ENCODE results near the gene RAD54L. TPM values are rescaled to one million over a fixed set of nuclear protein-coding genes. Genes with fewer than 3 reads are reported as not detected.
"Not testable (repeated sequence)": the region's sequence is repeated elsewhere in the genome, so short reads cannot be mapped to it uniquely, and the experiment has no call there.

The RAD54L gene
- total RNA-seq, 2 donors from 2014 or later: 33.1 to 34.9 TPM

GRCh38 chr1:46219551-46220520 lies 27.7 kb upstream of the RAD54L start:
- no peak overlapping the region for H3K4me3 Mint-ChIP-seq
- H3K9me3 Mint-ChIP-seq: no peaks in the 10 kb centered on the region
- H3K27me3 Mint-ChIP-seq (ENCODE audit: low read depth): peaks cover 6% of the 10 kb centered on the region
- H3K4me1 Mint-ChIP-seq (ENCODE audit: low read depth): no peaks in the 10 kb centered on the region
- no peaks in the 10 kb centered on the region for H3K36me3 Mint-ChIP-seq (ENCODE audit: insufficient read depth in 2 of 2)
- DNase-seq (no peak), ATAC-seq (replicated peaks in 1 of 2) (no peak)
- no peak overlapping the region for H3K27ac Mint-ChIP-seq

- Mint-ChIP-seq H3K36me3 (ENCODE audit: insufficient read depth in 2 of 2) (no peaks in the 10 kb centered on the region), H3K9me3 (no peaks in the 10 kb centered on the region), H3K4me1 (ENCODE audit: low read depth) (no peaks in the 10 kb centered on the region), H3K27me3 (ENCODE audit: low read depth) (peaks cover 6% of the 10 kb centered on the region), H3K4me3 (no peak overlapping the region), H3K27ac (no peak overlapping the region)
- DNase-seq: no peak
- no peak for ATAC-seq (replicated peaks in 1 of 2)
These were observed 26.8 kb upstream of the RAD54L start for GRCh38 chr1:46220808-46221207.

GRCh38 chr1:46221749-46222148 lies 25.8 kb upstream of the RAD54L start:
- no peaks in the 10 kb centered on the region for H3K9me3 Mint-ChIP-seq
- no peaks in the 10 kb centered on the region for H3K36me3 Mint-ChIP-seq (ENCODE audit: insufficient read depth in 2 of 2)
- DNase-seq (no peak), ATAC-seq (replicated peaks in 1 of 2) (no peak)
- H3K4me3 Mint-ChIP-seq: no peak overlapping the region
- H3K27ac Mint-ChIP-seq: no peak overlapping the region
- H3K4me1 Mint-ChIP-seq (ENCODE audit: low read depth): no peaks in the 10 kb centered on the region
- H3K27me3 Mint-ChIP-seq (ENCODE audit: low read depth): peaks cover 5% of the 10 kb centered on the region

GRCh38 chr1:46223055-46223454 lies 24.5 kb upstream of the RAD54L start:
- DNase-seq; H3K27ac Mint-ChIP-seq; H3K4me1 Mint-ChIP-seq (ENCODE audit: low read depth); H3K27me3 Mint-ChIP-seq (ENCODE audit: low read depth); H3K9me3 Mint-ChIP-seq; H3K36me3 Mint-ChIP-seq (ENCODE audit: insufficient read depth in 2 of 2); H3K4me3 Mint-ChIP-seq: not testable (repeated sequence)
- peak in 1 of 2 donors; percentile 12 for ATAC-seq (replicated peaks in 1 of 2)

- Mint-ChIP-seq H3K36me3 (ENCODE audit: insufficient read depth in 2 of 2) (no peaks in the 10 kb centered on the region), H3K4me3 (no peak overlapping the region), H3K9me3 (no peaks in the 10 kb centered on the region), H3K27ac (no peak overlapping the region), H3K27me3 (ENCODE audit: low read depth) (no peaks in the 10 kb centered on the region), H3K4me1 (ENCODE audit: low read depth) (no peaks in the 10 kb centered on the region)
- peak; percentile 60 to 63 for DNase-seq
- peak; percentile 95 to 96 for ATAC-seq (replicated peaks in 1 of 2)
These were observed 24.1 kb upstream of the RAD54L start for GRCh38 chr1:46223472-46223943.

GRCh38 chr1:46224966-46225365 lies 22.6 kb upstream of the RAD54L start:
- Mint-ChIP-seq H3K27ac (no peak overlapping the region), H3K27me3 (ENCODE audit: low read depth) (no peaks in the 10 kb centered on the region), H3K36me3 (ENCODE audit: insufficient read depth in 2 of 2) (no peaks in the 10 kb centered on the region), H3K4me3 (no peak overlapping the region), H3K9me3 (no peaks in the 10 kb centered on the region), H3K4me1 (ENCODE audit: low read depth) (peaks cover 5% of the 10 kb centered on the region)
- ATAC-seq (replicated peaks in 1 of 2) (no peak), DNase-seq (no peak)

- not testable (repeated sequence) for ATAC-seq (replicated peaks in 1 of 2)
These were observed 16.3 kb upstream of the RAD54L start for GRCh38 chr1:46231231-46231630.

GRCh38 chr1:46236882-46237281 lies 10.7 kb upstream of the RAD54L start:
- Mint-ChIP-seq H3K27ac (no peak overlapping the region), H3K4me3 (no peak overlapping the region), H3K27me3 (ENCODE audit: low read depth) (no peaks in the 10 kb centered on the region), H3K9me3 (peaks cover 0 to 4% of the 10 kb centered on the region in 2 donors), H3K36me3 (ENCODE audit: insufficient read depth in 2 of 2) (peaks cover 1 to 9% of the 10 kb centered on the region in 2 donors), H3K4me1 (ENCODE audit: low read depth) (no peaks in the 10 kb centered on the region)
- ATAC-seq (replicated peaks in 1 of 2): no peak
- no peak for DNase-seq

More at GRCh38 chr1:46231231-46231630, 16.3 kb upstream of the RAD54L start:
- H3K27ac Mint-ChIP-seq; H3K27me3 Mint-ChIP-seq (ENCODE audit: low read depth); H3K4me3 Mint-ChIP-seq; DNase-seq; H3K9me3 Mint-ChIP-seq; H3K4me1 Mint-ChIP-seq (ENCODE audit: low read depth); H3K36me3 Mint-ChIP-seq (ENCODE audit: insufficient read depth in 2 of 2): not testable (repeated sequence)

GRCh38 chr1:46238865-46239264 lies 8.7 kb upstream of the RAD54L start:
- not testable (repeated sequence) for H3K27me3 Mint-ChIP-seq (ENCODE audit: low read depth); DNase-seq; H3K4me1 Mint-ChIP-seq (ENCODE audit: low read depth); H3K27ac Mint-ChIP-seq; H3K36me3 Mint-ChIP-seq (ENCODE audit: insufficient read depth in 2 of 2); H3K9me3 Mint-ChIP-seq; H3K4me3 Mint-ChIP-seq; ATAC-seq (replicated peaks in 1 of 2)

GRCh38 chr1:46241733-46242132 lies 5.8 kb upstream of the RAD54L start:
- H3K4me3 Mint-ChIP-seq; H3K27ac Mint-ChIP-seq; H3K36me3 Mint-ChIP-seq (ENCODE audit: insufficient read depth in 2 of 2); DNase-seq; H3K27me3 Mint-ChIP-seq (ENCODE audit: low read depth); H3K9me3 Mint-ChIP-seq; ATAC-seq (replicated peaks in 1 of 2): not testable (repeated sequence)
- H3K4me1 Mint-ChIP-seq (ENCODE audit: low read depth): peaks cover 11% of the 10 kb centered on the region

- H3K36me3 Mint-ChIP-seq (ENCODE audit: insufficient read depth in 2 of 2): peaks cover 1 to 4% of the 10 kb centered on the region in 2 donors
- no peak overlapping the region for H3K4me3 Mint-ChIP-seq
- DNase-seq (no peak), ATAC-seq (replicated peaks in 1 of 2) (no peak)
- no peaks in the 10 kb centered on the region for H3K27me3 Mint-ChIP-seq (ENCODE audit: low read depth)
- no peak overlapping the region for H3K27ac Mint-ChIP-seq
- H3K9me3 Mint-ChIP-seq: peaks cover 0 to 4% of the 10 kb centered on the region in 2 donors
- peaks cover 15% of the 10 kb centered on the region for H3K4me1 Mint-ChIP-seq (ENCODE audit: low read depth)
These were observed 4.6 kb upstream of the RAD54L start for GRCh38 chr1:46242918-46243317.

- not testable (repeated sequence) for H3K36me3 Mint-ChIP-seq (ENCODE audit: insufficient read depth in 2 of 2); H3K9me3 Mint-ChIP-seq; DNase-seq; H3K27ac Mint-ChIP-seq; H3K4me3 Mint-ChIP-seq; ATAC-seq (replicated peaks in 1 of 2); H3K27me3 Mint-ChIP-seq (ENCODE audit: low read depth)
- peaks cover 24% of the 10 kb centered on the region for H3K4me1 Mint-ChIP-seq (ENCODE audit: low read depth)
These were observed 3.7 kb upstream of the RAD54L start for GRCh38 chr1:46243831-46244230.

- H3K27me3 Mint-ChIP-seq (ENCODE audit: low read depth): no peaks in the 10 kb centered on the region
These were observed 2.7 kb upstream of the RAD54L start for GRCh38 chr1:46244656-46245371.

More at GRCh38 chr1:46244656-46245371, 2.7 kb upstream of the RAD54L start:
- H3K4me1 Mint-ChIP-seq (ENCODE audit: low read depth): peaks cover 34% of the 10 kb centered on the region
- H3K27ac Mint-ChIP-seq: no peak overlapping the region
- DNase-seq (peak in 1 of 2 donors; percentile 12), ATAC-seq (replicated peaks in 1 of 2) (no peak)
- no peaks in the 10 kb centered on the region for H3K9me3 Mint-ChIP-seq
- H3K36me3 Mint-ChIP-seq (ENCODE audit: insufficient read depth in 2 of 2): peaks cover 3% of the 10 kb centered on the region in 2 donors
- H3K4me3 Mint-ChIP-seq: no peak overlapping the region

Measured in activated T-cell treated with anti-CD3 and anti-CD28 coated beads, Interleukin-2, amount 50 U/mL, for 72 hours (primary cell).